OCI-LY7 (cell line): ENCODE data around the gene ATE1.

Source experiments
- CTCF ChIP-seq: fragments of 200-600 bp; sonication (generic); conservative IDR thresholded peaks from 2 replicates; pipeline ENCODE4 v1.5.1; 2014; ENCODE audit warnings: mild to moderate bottlenecking, antibody characterized with exemption, low read length, moderate library complexity, mixed read lengths
- EZH2phosphoT487 ChIP-seq: fragments of 200-600 bp; sonication (generic); IDR thresholded peaks from 2 replicates; pipeline ENCODE4 v1.6.1; 2018; ENCODE audit warnings: low read depth, borderline replicate concordance, mild to moderate bottlenecking, mixed run types, antibody characterized with exemption, low read length, moderate library complexity, mixed read lengths

- TF ChIP-seq CTCF = no peak
- TF ChIP-seq EZH2phosphoT487 = no peak
These were observed 83.3 kb downstream of the ATE1 start for GRCh38 chr10:121844537-121844936.
